A549 (cell line): ENCODE data around the gene SWAP70. TPM values are rescaled to one million over a fixed set of nuclear protein-coding genes. Genes with fewer than 3 reads are reported as not detected.

Experiments used
- ATAC-seq, 2 experiments: fragments of 200-7000 bp in 1 of 2; fragments of >200 bp in 1 of 2; cut with Nextera tagmentation in 1 of 2; cut with Tn5 transposase in 1 of 2; 3 replicates each; pipeline versions ENCODE4 v1.8.0 to v1.9.1; 2018 to 2020; ENCODE audit warnings: mild to moderate bottlenecking in 1 of 2, moderate library complexity in 1 of 2
- CTCF ChIA-PET: fragments of 300-600 bp; sonication (Branson Sonifier 250); formaldehyde crosslinking; extraction: SDS; loops from one replicate; lab custom pipeline; 2021; ENCODE audit warnings: antibody characterized with exemption, inconsistent platforms; lab: Yijun Ruan, JAX
- POLR2A ChIA-PET: fragments of 350-600 bp; formaldehyde crosslinking; extraction: SDS; loops from one replicate; lab custom pipeline; 2021; ENCODE audit warnings: antibody characterized with exemption, inconsistent platforms; lab: Yijun Ruan, JAX
- DNase-seq, 2 experiments: peaks; one replicate each; pipeline versions ENCODE4 v3.0.0 to v3.0.0-alpha.2; 2011 to 2016; ENCODE audit warnings: low read depth in 1 of 2, low spot score in 1 of 2
- FAIRE-seq: peaks from 2 replicates; lab custom pipeline; 2011; peaks lifted over from hg19 to GRCh38; lab: Jason Lieb, UNC
- H3K27ac ChIP-seq, 2 experiments: fragments of >200 bp; sonication (Bioruptor Twin); formaldehyde crosslinking; 3 replicates each; pipeline ENCODE4 v1.5.1; 2016 to 2017
- H3K4me1 ChIP-seq: fragments of >200 bp; sonication (Bioruptor Twin); formaldehyde crosslinking; 3 replicates; pipeline ENCODE4 v1.6.1; 2016
- H3K4me2 ChIP-seq: fragments of >200 bp; sonication (Bioruptor Twin); formaldehyde crosslinking; 3 replicates; pipeline ENCODE4 v1.6.1; 2016
- H3K4me3 ChIP-seq: fragments of >200 bp; sonication (Bioruptor Twin); formaldehyde crosslinking; 3 replicates; pipeline ENCODE4 v1.5.1; 2016
- H3K9me3 ChIP-seq: fragments of >200 bp; sonication (Bioruptor Twin); formaldehyde crosslinking; 3 replicates; pipeline ENCODE4 v1.6.1; 2016
- CHD2 ChIP-seq: fragments of 150-350 bp; IDR thresholded peaks from 2 replicates; pipeline ENCODE4 v1.6.1; 2014; ENCODE audit warnings: low read length; ENCODE audit not compliant: partially characterized antibody
- CHD4 ChIP-seq: fragments of 200-600 bp; sonication (generic); IDR thresholded peaks from 2 replicates; pipeline ENCODE4 v1.6.1; 2016; ENCODE audit warnings: antibody characterized with exemption, mild to moderate bottlenecking, borderline replicate concordance
- EP300 ChIP-seq, 2 experiments: fragments of >200 bp; sonication (Bioruptor Twin); formaldehyde crosslinking; IDR thresholded peaks; 2 replicates in 1 of 2; 3 replicates in 1 of 2; pipeline ENCODE4 v1.6.1; 2016 to 2017
- FOSL2 ChIP-seq, 2 experiments: fragments of 450-650 bp in 1 of 2; fragments of >200 bp in 1 of 2; sonication (Bioruptor Twin) in 1 of 2; formaldehyde crosslinking; IDR thresholded peaks; 2 replicates each; pipeline versions ENCODE4 v1.5.0 to v1.6.1; 2016 to 2020; ENCODE audit warnings: mild to moderate bottlenecking in 1 of 2, moderate library complexity in 1 of 2
- FOXS1 ChIP-seq: fragments of 250-450 bp; sonication (Bioruptor Pico); IDR thresholded peaks from 2 replicates; pipeline ENCODE4 v1.5.0; 2020; ENCODE audit warnings: mild to moderate bottlenecking, moderate library complexity
- HOXA7 ChIP-seq: fragments of 250-450 bp; sonication (Bioruptor Pico); IDR thresholded peaks from 2 replicates; pipeline ENCODE4 v1.5.0; 2020; ENCODE audit warnings: mild to moderate bottlenecking, moderate library complexity
- JUN ChIP-seq, 2 experiments: fragments of >200 bp; sonication (Bioruptor Twin); formaldehyde crosslinking; IDR thresholded peaks; 2 replicates in 1 of 2; 3 replicates in 1 of 2; pipeline ENCODE4 v1.6.1; 2016 to 2017
- KDM1A ChIP-seq: fragments of 200-600 bp; sonication (generic); IDR thresholded peaks from 2 replicates; pipeline ENCODE4 v1.6.1; 2016; ENCODE audit warnings: low read depth, mild to moderate bottlenecking
- MAFK ChIP-seq: fragments of 450-650 bp; IDR thresholded peaks from 2 replicates; pipeline ENCODE4 v1.6.1; 2014; ENCODE audit not compliant: partially characterized antibody
- MAX ChIP-seq: IDR thresholded peaks from 2 replicates; pipeline ENCODE4 v1.6.1; 2012
- REST ChIP-seq: fragments of 200-600 bp; sonication (generic); IDR thresholded peaks from 2 replicates; pipeline ENCODE4 v1.6.1; 2016; ENCODE audit warnings: antibody characterized with exemption, mild to moderate bottlenecking, moderate library complexity
- TFCP2L1 ChIP-seq: fragments of 250-450 bp; sonication (Bioruptor Pico); IDR thresholded peaks from 2 replicates; pipeline ENCODE4 v1.5.0; 2021; ENCODE audit warnings: mild to moderate bottlenecking
- ZSCAN20 ChIP-seq: fragments of 250-450 bp; sonication (Bioruptor Pico); IDR thresholded peaks from 2 replicates; pipeline ENCODE4 v1.8.0; 2022; ENCODE audit warnings: mild to moderate bottlenecking, moderate library complexity
- polyA plus RNA-seq, 4 experiments: library from polyadenylated mRNA; depleted of rRNA in 3 of 4; stranded (reverse); fragments of >200 nt; fragmentation: RNase III in 1 of 4; extraction: RNeasy Plus Mini Kit Qiagen cat#74134 plus additional on column Dnase treatment in 1 of 4; gene quantifications; 2 replicates in 3 of 4; 3 replicates in 1 of 4; pipeline ENCODE4 v1.2.3, GENCODE V29; 2011 to 2017
- TF ChIP-seq, protein P1 (sequence below): fragments of >200 bp; sonication (Bioruptor Twin); formaldehyde crosslinking; IDR thresholded peaks from 3 replicates; pipeline ENCODE4 v1.6.1; 2016

SWAP70 gene
- polyA plus RNA-seq, 2 of the 4 experiments (the other 2 are of a cell fraction): 24.5 to 25.5 TPM

- TF ChIP-seq REST (no peak), ZSCAN20 (CRISPR knock-in tag) (no peak)
- TF ChIP-seq, protein P1, sequence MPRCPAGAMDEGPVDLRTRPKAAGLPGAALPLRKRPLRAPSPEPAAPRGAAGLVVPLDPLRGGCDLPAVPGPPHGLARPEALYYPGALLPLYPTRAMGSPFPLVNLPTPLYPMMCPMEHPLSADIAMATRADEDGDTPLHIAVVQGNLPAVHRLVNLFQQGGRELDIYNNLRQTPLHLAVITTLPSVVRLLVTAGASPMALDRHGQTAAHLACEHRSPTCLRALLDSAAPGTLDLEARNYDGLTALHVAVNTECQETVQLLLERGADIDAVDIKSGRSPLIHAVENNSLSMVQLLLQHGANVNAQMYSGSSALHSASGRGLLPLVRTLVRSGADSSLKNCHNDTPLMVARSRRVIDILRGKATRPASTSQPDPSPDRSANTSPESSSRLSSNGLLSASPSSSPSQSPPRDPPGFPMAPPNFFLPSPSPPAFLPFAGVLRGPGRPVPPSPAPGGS: no peak
Observed at GRCh38 chr11:9717719-9718118, 53.8 kb downstream of the SWAP70 start (continued).

GRCh38 chr11:9718147-9718546, 54.3 kb downstream of the SWAP70 start:
- Histone ChIP-seq H3K4me1 (peaks cover 23% of the 10 kb centered on the region), H3K4me3 (no peak overlapping the region), H3K4me2 (no peak overlapping the region), H3K9me3 (0 out of 3 replicates have a peak, but pooled peaks cover 6% of the 10 kb centered on the region), H3K27ac (peak overlapping the region in 1 of 2 experiments; percentile 59; a peak in 2 of 6 replicates)
- no peak for DNase-seq
- TF ChIP-seq HOXA7 (CRISPR knock-in tag) (no peak), EP300 (IDR thresholded peaks at IDR 0.05) (no peak), TFCP2L1 (CRISPR knock-in tag) (no peak), FOXS1 (CRISPR knock-in tag) (no peak), REST (no peak), CHD2 (no peak), KDM1A (no peak), FOSL2 (IDR thresholded peaks at IDR 0.05) (no peak), FOSL2 (CRISPR knock-in tag; IDR thresholded peaks at IDR 0.05) (no peak), CHD4 (no peak), MAX (no peak), MAFK (no peak), JUN (IDR thresholded peaks at IDR 0.05) (no peak)
- POLR2A ChIA-PET: no interaction called here
- CTCF ChIA-PET: interaction anchor here (2.7 kb wide), 1 partner anchor 30 kb away, joined by 12 read pairs; no protein-coding TSS in a partner anchor
- FAIRE-seq: no peak
- no peak for ATAC-seq
